ENCODE data around the gene INVS.
"Not testable (repeated sequence)": the region's sequence is repeated elsewhere in the genome, so short reads cannot be mapped to it uniquely, and the experiment has no call there.

DNA sequence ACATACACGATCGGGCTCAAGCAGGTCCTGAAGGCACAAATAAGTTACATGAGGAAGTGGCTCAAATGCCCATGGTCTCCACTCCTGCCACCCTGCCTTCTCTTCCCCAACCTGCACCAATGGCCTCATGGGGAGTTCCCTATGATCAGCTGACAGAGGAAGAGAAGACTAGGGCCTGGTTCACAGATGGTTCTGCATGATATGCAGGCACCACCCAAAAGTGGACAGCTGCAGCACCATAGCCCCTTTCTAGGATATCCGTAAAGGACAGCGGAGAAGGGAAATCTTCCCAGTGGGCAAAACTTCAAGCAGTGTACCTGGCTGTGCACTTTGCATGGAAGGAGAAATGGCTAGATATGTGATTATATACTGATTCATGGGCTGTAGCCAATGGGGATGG, 22.8 kb upstream of the INVS start:
- TF ChIP-seq, protein P1, sequence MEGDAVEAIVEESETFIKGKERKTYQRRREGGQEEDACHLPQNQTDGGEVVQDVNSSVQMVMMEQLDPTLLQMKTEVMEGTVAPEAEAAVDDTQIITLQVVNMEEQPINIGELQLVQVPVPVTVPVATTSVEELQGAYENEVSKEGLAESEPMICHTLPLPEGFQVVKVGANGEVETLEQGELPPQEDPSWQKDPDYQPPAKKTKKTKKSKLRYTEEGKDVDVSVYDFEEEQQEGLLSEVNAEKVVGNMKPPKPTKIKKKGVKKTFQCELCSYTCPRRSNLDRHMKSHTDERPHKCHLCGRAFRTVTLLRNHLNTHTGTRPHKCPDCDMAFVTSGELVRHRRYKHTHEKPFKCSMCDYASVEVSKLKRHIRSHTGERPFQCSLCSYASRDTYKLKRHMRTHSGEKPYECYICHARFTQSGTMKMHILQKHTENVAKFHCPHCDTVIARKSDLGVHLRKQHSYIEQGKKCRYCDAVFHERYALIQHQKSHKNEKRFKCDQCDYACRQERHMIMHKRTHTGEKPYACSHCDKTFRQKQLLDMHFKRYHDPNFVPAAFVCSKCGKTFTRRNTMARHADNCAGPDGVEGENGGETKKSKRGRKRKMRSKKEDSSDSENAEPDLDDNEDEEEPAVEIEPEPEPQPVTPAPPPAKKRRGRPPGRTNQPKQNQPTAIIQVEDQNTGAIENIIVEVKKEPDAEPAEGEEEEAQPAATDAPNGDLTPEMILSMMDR (IDR thresholded peaks at IDR 0.05; ENCODE audit: low read length): not testable (repeated sequence)
- TF ChIP-seq EZH2phosphoT487 (IDR thresholded peaks at IDR 0.05; ENCODE audit: low read length); EZH2 (optimal IDR thresholded peaks at IDR 0.05; ENCODE audit: low read depth, low read length): not testable (repeated sequence)
